Fibroblast of lung (primary cell): ENCODE results near the gene ALKBH3.

Experiments used
- EZH2 ChIP-seq: IDR thresholded peaks from 2 replicates; pipeline ENCODE4 v1.5.1; 2012; ENCODE audit warnings: low read length, control low read depth, mild to moderate bottlenecking; ENCODE audit errors: missing control alignments
- TF ChIP-seq, protein P1 (sequence below), 2 donors: IDR thresholded peaks in 1 of 2; conservative IDR thresholded peaks in 1 of 2; 1 replicate in 1 of 2; 2 replicates in 1 of 2; pipeline ENCODE4 v1.5.1; 2011 to 2012; ENCODE audit warnings: low read length in 2 of 2, control low read depth in 1 of 2, inconsistent platforms in 1 of 2, low read depth in 1 of 2, mild to moderate bottlenecking in 1 of 2

- no peak for TF ChIP-seq EZH2
- TF ChIP-seq, protein P1, sequence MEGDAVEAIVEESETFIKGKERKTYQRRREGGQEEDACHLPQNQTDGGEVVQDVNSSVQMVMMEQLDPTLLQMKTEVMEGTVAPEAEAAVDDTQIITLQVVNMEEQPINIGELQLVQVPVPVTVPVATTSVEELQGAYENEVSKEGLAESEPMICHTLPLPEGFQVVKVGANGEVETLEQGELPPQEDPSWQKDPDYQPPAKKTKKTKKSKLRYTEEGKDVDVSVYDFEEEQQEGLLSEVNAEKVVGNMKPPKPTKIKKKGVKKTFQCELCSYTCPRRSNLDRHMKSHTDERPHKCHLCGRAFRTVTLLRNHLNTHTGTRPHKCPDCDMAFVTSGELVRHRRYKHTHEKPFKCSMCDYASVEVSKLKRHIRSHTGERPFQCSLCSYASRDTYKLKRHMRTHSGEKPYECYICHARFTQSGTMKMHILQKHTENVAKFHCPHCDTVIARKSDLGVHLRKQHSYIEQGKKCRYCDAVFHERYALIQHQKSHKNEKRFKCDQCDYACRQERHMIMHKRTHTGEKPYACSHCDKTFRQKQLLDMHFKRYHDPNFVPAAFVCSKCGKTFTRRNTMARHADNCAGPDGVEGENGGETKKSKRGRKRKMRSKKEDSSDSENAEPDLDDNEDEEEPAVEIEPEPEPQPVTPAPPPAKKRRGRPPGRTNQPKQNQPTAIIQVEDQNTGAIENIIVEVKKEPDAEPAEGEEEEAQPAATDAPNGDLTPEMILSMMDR (conservative IDR thresholded peaks at IDR 0.05 in 1 of 2, IDR thresholded peaks at IDR 0.05 in 1 of 2; ENCODE audit: low read depth in 1 of 2, low read length in 2 of 2), result no peak
These were observed 22.4 kb downstream of the ALKBH3 start for GRCh38 chr11:43903078-43903477.
